IPS-15b (cell line): Measurements from ENCODE around the gene TTC32.
"Not testable (repeated sequence)": the region's sequence is repeated elsewhere in the genome, so short reads cannot be mapped to it uniquely, and the experiment has no call there.

Source experiments
- H3K27me3 ChIP-seq: one replicate; pipeline ENCODE4 v1.6.1; 2013; ENCODE audit warnings: low read length; ENCODE audit not compliant: control insufficient read depth, insufficient read depth
- H3K36me3 ChIP-seq: one replicate; pipeline ENCODE4 v1.6.1; 2013; ENCODE audit warnings: low read length; ENCODE audit not compliant: control insufficient read depth, insufficient read depth
- H3K4me1 ChIP-seq: one replicate; pipeline ENCODE4 v1.6.1; 2013; ENCODE audit warnings: mild to moderate bottlenecking, low read length; ENCODE audit not compliant: control insufficient read depth, insufficient read depth
- H3K4me3 ChIP-seq: one replicate; pipeline ENCODE4 v1.5.1; 2013; ENCODE audit warnings: low read depth, low read length
- H3K9ac ChIP-seq: one replicate; pipeline ENCODE4 v1.6.1; 2013; ENCODE audit warnings: low read depth, mild to moderate bottlenecking, low read length
- H3K9me3 ChIP-seq: one replicate; pipeline ENCODE4 v1.6.1; 2013; ENCODE audit warnings: mild to moderate bottlenecking, low read length; ENCODE audit not compliant: control insufficient read depth, insufficient read depth

The TTC32 gene

DNA sequence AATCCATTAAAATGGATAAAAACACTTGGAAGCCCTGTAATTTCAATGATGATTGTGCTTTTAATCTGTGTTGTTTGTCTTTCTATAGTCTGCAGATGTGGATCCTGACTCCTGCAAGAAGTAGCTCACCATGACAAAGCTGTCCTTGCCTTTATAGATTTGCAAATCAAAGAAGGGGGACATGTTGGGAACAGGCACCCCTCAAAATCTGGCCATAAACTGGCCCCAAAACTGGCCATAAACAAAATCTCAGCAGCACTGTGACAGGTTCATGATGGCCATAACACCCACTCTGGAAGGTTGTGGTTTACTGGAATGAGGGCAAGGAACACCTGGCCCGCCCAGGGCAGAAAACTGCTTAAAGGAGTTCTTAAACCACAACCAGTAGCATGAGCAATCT lies 26.0 kb upstream of the TTC32 start:
- not testable (repeated sequence) for H3K9ac ChIP-seq, H3K27me3 ChIP-seq, H3K9me3 ChIP-seq, H3K4me3 ChIP-seq, H3K4me1 ChIP-seq, H3K36me3 ChIP-seq

DNA sequence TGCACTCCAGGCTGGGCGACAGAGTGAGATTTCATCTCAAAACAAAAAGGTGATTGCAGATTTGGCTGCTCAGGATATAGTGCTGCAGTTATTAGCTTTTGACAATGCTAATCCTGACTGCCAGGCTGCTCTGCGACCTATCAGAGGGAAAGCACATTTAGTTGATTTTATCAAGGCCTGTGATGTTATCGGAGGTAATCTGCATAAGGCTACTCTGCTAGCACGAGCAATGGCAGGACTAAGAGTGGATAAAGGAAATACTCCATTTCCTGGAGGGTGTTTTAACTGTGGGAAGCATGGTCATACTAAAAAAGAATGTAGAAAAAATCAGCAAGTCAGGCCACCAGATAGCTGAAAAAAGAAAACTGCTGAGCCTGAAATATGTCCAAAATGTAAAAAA lies 22.7 kb upstream of the TTC32 start:
- not testable (repeated sequence) for H3K4me3 ChIP-seq, H3K4me1 ChIP-seq, H3K36me3 ChIP-seq, H3K9ac ChIP-seq, H3K9me3 ChIP-seq, H3K27me3 ChIP-seq

DNA sequence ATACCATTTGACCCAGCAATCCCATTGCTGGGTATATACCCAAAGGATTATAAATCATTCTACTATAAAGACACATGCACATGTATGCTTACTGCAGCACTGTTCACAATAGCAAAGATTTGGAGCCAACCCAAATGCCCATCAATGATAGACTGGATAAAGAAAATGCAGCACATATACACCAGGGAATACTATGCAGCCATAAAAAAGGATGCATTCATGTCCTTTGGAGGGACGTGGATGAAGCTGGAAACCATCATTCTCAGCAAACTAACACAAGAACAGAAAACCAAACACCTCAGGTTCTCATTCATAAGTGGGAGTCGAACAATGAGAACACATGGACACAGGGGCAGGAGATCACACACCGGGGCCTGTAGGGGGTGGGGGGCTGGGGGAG lies 20.4 kb upstream of the TTC32 start:
- not testable (repeated sequence) for H3K4me3 ChIP-seq, H3K36me3 ChIP-seq, H3K9me3 ChIP-seq, H3K9ac ChIP-seq, H3K4me1 ChIP-seq, H3K27me3 ChIP-seq

DNA sequence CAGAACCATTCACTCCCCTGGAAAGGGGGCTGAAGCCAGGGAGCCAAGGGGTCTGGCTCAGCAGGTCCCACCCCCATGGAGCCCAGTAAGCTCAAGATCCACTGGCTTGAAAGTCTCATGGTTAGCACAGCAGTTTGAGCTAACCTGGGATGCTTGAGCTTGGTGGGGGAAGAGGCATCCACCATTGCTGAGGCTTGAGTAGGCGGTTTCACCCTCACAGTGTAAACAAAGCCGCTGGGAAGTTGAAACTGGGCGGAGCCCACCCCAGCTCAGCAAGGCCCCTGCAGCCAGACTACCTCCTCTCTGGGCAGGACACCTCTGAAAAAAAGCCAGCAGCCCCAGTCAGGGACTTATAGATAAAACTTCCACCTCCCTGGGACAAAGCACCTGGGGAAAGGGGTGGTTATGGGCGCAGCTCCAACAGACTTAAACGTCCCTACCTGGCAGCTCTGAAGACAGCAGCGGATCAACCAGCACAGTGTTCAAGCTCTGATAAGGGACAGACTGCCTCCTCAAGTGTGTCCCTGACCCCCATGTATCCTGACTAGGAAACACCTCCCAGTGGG lies 14.7 kb upstream of the TTC32 start:
- Histone ChIP-seq H3K9ac (no peak overlapping the region), H3K36me3 (no peaks in the 10 kb centered on the region), H3K4me1 (no peaks in the 10 kb centered on the region), H3K27me3 (no peaks in the 10 kb centered on the region), H3K4me3 (no peak overlapping the region), H3K9me3 (no peaks in the 10 kb centered on the region)

DNA sequence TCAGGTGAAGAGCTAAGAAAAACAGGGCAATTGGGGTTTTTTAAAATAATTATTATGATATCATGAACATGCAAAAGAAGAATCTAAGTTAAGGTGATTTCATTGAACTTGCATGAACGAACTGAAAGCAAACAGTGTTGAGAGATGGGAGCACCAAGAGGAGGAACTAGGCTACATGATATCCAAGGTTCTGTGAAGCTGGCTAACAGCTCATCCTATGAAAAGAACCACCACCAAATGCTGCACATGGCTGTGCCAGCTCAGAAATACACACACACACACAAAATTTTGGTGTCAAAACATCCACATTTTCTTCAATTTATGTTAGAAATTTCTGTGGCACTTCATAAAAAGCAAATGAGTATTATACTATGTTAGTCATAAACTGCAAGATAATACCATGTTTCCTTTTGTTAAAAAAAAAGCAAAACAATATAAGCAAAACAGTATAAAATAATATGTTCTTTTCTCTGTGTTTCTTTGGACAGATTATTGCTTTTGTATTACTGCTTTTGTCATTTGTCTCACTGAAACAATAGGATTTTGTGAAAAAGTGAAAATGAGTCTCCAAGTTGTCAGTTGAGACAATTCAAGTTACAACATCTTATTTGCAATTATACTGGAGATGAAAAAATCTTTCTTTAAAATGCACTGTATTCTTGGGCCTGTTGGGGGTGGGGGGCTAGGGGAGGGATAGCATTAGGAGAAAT lies 12.6 kb upstream of the TTC32 start:
- Histone ChIP-seq H3K4me1 (no peaks in the 10 kb centered on the region), H3K9ac (no peak overlapping the region), H3K27me3 (no peaks in the 10 kb centered on the region), H3K4me3 (no peak overlapping the region), H3K36me3 (no peaks in the 10 kb centered on the region), H3K9me3 (no peaks in the 10 kb centered on the region)

DNA sequence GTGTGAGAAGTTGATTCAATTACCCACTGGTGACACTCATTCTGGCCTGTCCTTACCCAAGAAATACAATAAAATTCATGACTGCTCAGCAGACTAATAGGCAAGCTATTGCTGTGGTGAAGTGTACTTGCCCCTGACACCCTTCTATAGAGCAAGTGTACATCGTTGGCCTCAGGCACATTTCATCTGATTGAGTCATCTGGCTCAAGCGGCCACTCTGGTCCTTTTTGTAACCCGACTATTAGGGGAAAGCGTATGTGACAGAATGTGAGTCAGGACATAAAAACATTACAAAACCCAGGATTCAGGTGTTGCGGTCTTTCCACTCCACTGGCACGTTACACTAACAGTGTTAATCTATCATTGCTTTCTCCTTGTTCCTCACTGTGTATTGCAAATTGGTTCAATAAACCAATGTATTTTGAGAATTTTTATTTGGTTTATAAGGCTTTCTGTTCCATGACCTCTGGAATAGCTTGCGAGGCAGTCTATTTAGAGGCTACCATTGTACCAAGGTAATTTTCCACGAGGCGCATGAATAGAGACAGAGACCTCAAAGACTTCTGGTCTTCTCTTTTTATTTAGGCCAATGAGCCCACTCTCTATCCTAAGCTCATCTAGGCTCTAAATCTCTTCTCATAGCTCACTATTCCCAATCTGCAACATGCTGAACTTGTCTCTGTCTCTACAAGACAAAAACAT lies 10.2 kb upstream of the TTC32 start:
- H3K4me3 ChIP-seq = no peak overlapping the region
- no peaks in the 10 kb centered on the region for H3K36me3 ChIP-seq
- H3K9ac ChIP-seq = no peak overlapping the region
- H3K9me3 ChIP-seq = no peaks in the 10 kb centered on the region
- no peaks in the 10 kb centered on the region for H3K27me3 ChIP-seq
- no peaks in the 10 kb centered on the region for H3K4me1 ChIP-seq

DNA sequence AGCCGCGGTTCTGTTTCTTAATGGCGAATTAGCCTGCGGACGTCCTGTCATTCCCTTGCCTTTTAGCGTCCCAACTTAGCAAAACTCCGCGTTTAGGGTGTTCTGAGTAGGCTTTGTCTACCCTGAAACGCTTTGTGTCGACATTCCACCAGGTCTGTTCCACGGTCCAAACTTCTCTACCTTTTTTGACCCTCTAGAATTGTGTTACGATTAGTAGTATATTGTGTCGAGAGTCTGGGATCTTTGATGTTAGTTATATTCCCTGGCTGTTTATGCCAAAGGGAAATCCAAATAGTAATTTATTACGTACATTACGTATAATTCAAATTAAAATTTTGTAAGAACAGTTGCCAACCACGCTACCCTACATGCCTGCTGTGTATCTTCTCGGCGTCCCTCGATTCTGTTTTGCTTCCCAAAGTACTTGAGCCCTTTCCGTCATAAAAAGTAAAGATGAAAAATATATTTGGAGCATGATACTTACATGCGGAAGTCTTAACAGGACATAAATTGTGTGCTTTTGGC lies 495 bp upstream of the TTC32 start:
- H3K9ac ChIP-seq = peak overlapping the region; percentile 98
- H3K4me3 ChIP-seq = peak overlapping the region; percentile 98
- no peaks in the 10 kb centered on the region for H3K36me3 ChIP-seq
- H3K9me3 ChIP-seq = no peaks in the 10 kb centered on the region
- peaks cover 2% of the 10 kb centered on the region for H3K4me1 ChIP-seq
- H3K27me3 ChIP-seq = no peaks in the 10 kb centered on the region

DNA sequence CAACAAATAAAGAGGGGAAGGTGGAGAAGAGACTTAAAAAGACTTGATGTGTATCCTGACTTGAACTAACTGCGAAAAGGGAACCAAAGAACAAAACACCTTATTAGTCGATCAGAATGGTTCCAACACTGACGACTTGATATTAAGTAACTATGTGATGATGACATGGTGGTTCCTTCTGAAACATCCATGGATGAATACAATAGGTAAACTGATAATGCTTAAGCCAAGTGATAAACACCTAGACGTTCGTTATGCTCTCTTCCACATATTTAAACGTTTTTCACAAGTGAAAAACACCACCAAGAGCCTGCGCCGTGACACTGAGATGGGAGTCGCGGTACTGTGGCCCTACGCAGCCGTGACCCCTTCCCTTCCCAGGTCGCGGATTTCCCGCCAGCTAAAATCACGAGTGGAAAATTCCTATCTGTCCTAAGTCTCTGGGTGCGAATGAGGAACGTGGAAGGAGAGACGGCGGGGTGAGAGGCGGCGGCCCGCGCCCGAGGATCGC lies 797 bp downstream of the TTC32 start:
- Histone ChIP-seq H3K4me3 (peak overlapping the region; percentile 98), H3K27me3 (no peaks in the 10 kb centered on the region), H3K36me3 (no peaks in the 10 kb centered on the region), H3K9ac (peak overlapping the region; percentile 98), H3K4me1 (peaks cover 2% of the 10 kb centered on the region), H3K9me3 (no peaks in the 10 kb centered on the region)

DNA sequence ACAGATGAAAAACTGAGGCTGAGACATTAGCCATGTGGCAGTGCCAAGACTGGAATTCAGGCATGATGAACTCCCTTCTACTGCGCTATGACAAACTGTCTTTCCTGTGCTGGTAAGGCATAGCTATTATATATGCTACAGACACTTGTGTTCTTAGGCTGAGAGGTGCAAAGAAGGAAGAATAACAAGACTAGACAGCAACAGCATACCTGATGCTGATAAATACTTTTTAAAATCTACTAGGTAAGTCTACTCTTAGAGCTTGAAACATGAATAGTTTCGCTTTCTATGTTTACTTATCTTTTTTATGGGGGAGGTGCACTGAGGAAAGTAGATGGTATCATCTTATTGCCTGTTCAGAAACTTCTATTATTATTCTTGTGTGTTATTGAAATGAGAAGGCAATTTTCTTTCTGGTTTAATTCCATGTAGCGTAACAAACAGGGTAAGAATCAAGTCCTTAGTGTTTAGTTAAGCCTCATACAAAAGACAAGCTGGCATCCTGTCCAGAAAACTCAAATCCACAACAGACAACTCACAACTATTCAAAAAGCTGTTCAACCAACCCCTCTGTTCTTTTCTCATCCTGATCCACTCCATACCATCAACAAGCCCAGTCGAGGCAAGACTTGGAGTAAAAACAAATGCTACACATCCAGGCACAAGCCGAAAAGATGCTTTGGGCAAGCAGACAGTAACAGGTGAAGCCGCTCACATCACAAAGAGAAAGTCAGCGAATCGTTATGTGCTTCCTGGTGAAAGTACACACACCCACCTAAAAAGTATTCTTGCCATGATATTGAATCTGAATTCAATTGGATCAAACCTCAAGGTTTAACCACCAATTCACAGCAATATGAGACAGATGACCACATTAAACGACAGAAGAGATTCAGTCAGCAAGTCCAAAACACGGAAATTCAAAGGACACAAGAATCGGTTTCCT lies 1.5 kb downstream of the TTC32 start:
- Histone ChIP-seq H3K9ac (no peak overlapping the region), H3K9me3 (no peaks in the 10 kb centered on the region), H3K4me3 (peak overlapping the region; percentile 98), H3K4me1 (peaks cover 2% of the 10 kb centered on the region), H3K27me3 (no peaks in the 10 kb centered on the region), H3K36me3 (no peaks in the 10 kb centered on the region)

DNA sequence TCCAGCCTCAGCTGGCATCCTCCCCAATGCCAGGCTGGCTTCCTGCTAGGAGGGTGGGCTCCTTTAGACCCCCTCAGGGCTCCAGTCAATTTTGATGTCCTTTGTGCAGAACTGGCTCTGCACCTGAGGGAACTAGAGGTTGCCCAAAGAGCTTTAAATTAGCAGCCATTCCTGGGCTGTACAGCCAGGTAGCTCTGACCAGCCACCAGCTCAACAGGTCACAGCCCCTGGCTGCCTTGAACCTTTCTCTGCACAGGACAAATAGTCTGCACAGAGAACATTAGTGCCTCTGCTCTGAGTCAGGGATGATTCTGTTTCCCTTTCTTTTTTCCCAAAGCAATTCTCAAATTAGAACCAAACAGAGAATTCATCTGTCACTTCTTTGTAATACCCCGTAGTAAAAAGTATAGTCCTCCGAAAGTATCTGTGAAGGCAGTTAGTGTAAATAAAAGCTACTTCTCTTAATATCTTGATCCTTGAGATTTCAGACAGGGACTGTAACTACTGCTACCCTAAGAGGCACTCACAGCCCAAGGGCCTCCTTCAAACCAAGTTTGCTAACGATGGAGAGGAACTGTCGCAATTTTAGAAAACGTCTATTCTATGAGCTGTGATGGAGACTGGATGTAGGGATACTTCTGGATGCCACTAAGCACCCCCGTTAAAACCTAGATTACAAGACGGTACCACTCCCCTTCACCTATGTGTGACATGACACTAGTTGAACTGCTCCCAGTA lies 3.0 kb downstream of the TTC32 start:
- Histone ChIP-seq H3K36me3 (no peaks in the 10 kb centered on the region), H3K9ac (no peak overlapping the region), H3K27me3 (no peaks in the 10 kb centered on the region), H3K9me3 (no peaks in the 10 kb centered on the region), H3K4me3 (no peak overlapping the region), H3K4me1 (peaks cover 2% of the 10 kb centered on the region)
